HepG2 (cell line): ENCODE measurements around the gene RNPEPL1. TPM values are rescaled to one million over a fixed set of nuclear protein-coding genes. Genes with fewer than 3 reads are reported as not detected.

Experiments
- ATAC-seq: fragments of 200-7000 bp; cut with Tn5 transposase; 3 replicates; pipeline ENCODE4 v1.9.1; 2020; ENCODE audit warnings: mild to moderate bottlenecking, moderate library complexity
- BruUV-seq: library from RNA; stranded (reverse); fragments of 400-500 nt; replicated peaks from 2 replicates; lab custom pipeline; 2021; lab: Mats Ljungman, UMichigan
- CTCF ChIA-PET: fragments of 300-600 bp; formaldehyde crosslinking; extraction: SDS; loops from one replicate; lab custom pipeline; 2021; ENCODE audit warnings: low total read pairs, inconsistent platforms, low intra/inter-chr PET ratio; lab: Yijun Ruan, JAX
- POLR2A ChIA-PET: fragments of 350-600 bp; sonication (Branson Sonifier 250); formaldehyde crosslinking; loops from one replicate; lab custom pipeline; 2020; ENCODE audit warnings: antibody characterized with exemption, inconsistent platforms; lab: Yijun Ruan, JAX
- DNase-seq: peaks from one replicate; pipeline ENCODE4 v3.0.0-alpha.2; 2015; ENCODE audit warnings: low spot score
- FAIRE-seq: peaks from 3 replicates; lab custom pipeline; 2011; peaks lifted over from hg19 to GRCh38; lab: Jason Lieb, UNC
- H2AFZ ChIP-seq: one replicate; pipeline ENCODE4 v1.6.1; 2011; ENCODE audit warnings: low read length, inconsistent platforms
- H3K27ac ChIP-seq: fragments of 300-600 bp; 3 replicates; pipeline ENCODE4 v1.8.0; 2011; ENCODE audit warnings: mixed run types, mild to moderate bottlenecking, mixed read lengths, low read length, inconsistent platforms; ENCODE audit not compliant: insufficient read depth; ENCODE audit errors: extremely low read length
- H3K27me3 ChIP-seq, 2 experiments: fragments of 200-600 bp in 1 of 2; 2 replicates in 1 of 2; 3 replicates in 1 of 2; pipeline versions ENCODE4 v1.6.0 to v1.8.0; 2011; ENCODE audit warnings: low read length in 2 of 2, mild to moderate bottlenecking in 2 of 2, moderate library complexity in 2 of 2, inconsistent platforms in 1 of 2; ENCODE audit not compliant: insufficient read depth in 2 of 2, control insufficient read depth in 1 of 2
- H3K36me3 ChIP-seq, 2 experiments: fragments of 200-600 bp in 1 of 2; replicated peaks in 1 of 2; 2 replicates in 1 of 2; 3 replicates in 1 of 2; pipeline versions ENCODE4 v1.5.1 to v1.8.0; 2011; ENCODE audit warnings: low read length in 2 of 2, inconsistent platforms in 1 of 2; ENCODE audit not compliant: insufficient read depth in 2 of 2, control insufficient read depth in 1 of 2
- H3K4me1 ChIP-seq: 2 replicates; pipeline ENCODE4 v1.5.1; 2012; ENCODE audit warnings: low read length, inconsistent platforms; ENCODE audit not compliant: insufficient read depth
- H3K4me2 ChIP-seq: 2 replicates; pipeline ENCODE4 v1.6.0; 2011; ENCODE audit warnings: low read depth, low read length, inconsistent platforms
- H3K4me3 ChIP-seq, 3 experiments: fragments of 200-600 bp in 1 of 3; sonication (generic), shearing (Covaris generic) in 1 of 3; replicated peaks in 1 of 3; 2 replicates each; pipeline ENCODE4 v1.5.1; 2011 to 2016; ENCODE audit warnings: low read length in 3 of 3, inconsistent platforms in 2 of 3, low read depth in 2 of 3, mild to moderate bottlenecking in 2 of 3, control low read depth in 1 of 3, mixed read lengths in 1 of 3; ENCODE audit not compliant: insufficient read depth in 1 of 3
- H3K79me2 ChIP-seq: one replicate; pipeline ENCODE4 v1.6.1; 2011; ENCODE audit warnings: low read length, inconsistent platforms; ENCODE audit not compliant: insufficient read depth
- H3K9ac ChIP-seq: 2 replicates; pipeline ENCODE4 v1.6.0; 2011; ENCODE audit warnings: mild to moderate bottlenecking, low read depth, low read length, inconsistent platforms; ENCODE audit not compliant: insufficient read depth
- H3K9me3 ChIP-seq: 2 replicates; pipeline ENCODE4 v1.5.1; 2012; ENCODE audit warnings: mild to moderate bottlenecking, low read length
- H4K20me1 ChIP-seq: 2 replicates; pipeline ENCODE4 v1.6.0; 2011; ENCODE audit warnings: inconsistent platforms, mild to moderate bottlenecking, low read length, moderate library complexity; ENCODE audit not compliant: insufficient read depth
- AGO2 ChIP-seq: fragments of 200-400 bp; formaldehyde crosslinking; optimal IDR thresholded peaks from 2 replicates; pipeline ENCODE3; 2017; ENCODE audit warnings: mild to moderate bottlenecking, low read depth, low read length, moderate library complexity
- ZNF781 ChIP-seq: sonication (generic); formaldehyde crosslinking; IDR thresholded peaks from 2 replicates; pipeline ENCODE4 v1.5.1; 2020; ENCODE audit warnings: borderline replicate concordance, mild to moderate bottlenecking, missing genetic modification reagents; ENCODE audit errors: not compliant biosample characterization
- ZNF83 ChIP-seq: sonication (generic); formaldehyde crosslinking; IDR thresholded peaks from 2 replicates; pipeline ENCODE4 v1.4.0; 2020; ENCODE audit warnings: missing genetic modification reagents, mild to moderate bottlenecking, borderline replicate concordance
- WGBS: methylation state at CpG from one replicate; pipeline ENCODE4 v1.1.6; 2017; ENCODE audit warnings: low lambda C conversion rate; 5-methylcytosine and 5-hydroxymethylcytosine counted together
- in situ Hi-C: cut with HindIII; loops from 2 replicates; pipeline ENCODE4 v1.10.0; 2017; ENCODE audit warnings: low pct_unique_long_range_greater_than_20kb; ENCODE audit not compliant: extremely low pct_ligation_motif_present
- intact Hi-C: fragments of 100-400 bp; cut with micrococcal nuclease; formaldehyde crosslinking; loops from one replicate; pipeline ENCODE4 v1.10.0; 2022; ENCODE audit not compliant: unreplicated experiment
- polyA plus RNA-seq, 8 experiments: library from polyadenylated mRNA; depleted of rRNA in 3 of 8; stranded (reverse) in 7 of 8; unstranded in 1 of 8; fragments of >200 nt; fragmentation: Illumina TruSeq in 4 of 8; extraction: Trizol in 4 of 8; gene quantifications; 2 replicates each; pipeline versions ENCODE4 v1.2.1 to v1.2.3, GENCODE V29; 2011 to 2016; ENCODE audit warnings: low read depth in 4 of 8, missing spikeins in 1 of 8, mixed read lengths in 1 of 8; ENCODE audit not compliant: insufficient read depth in 1 of 8
- total RNA-seq, 5 experiments: library from RNA; depleted of rRNA; stranded (reverse); fragments of >200 nt; fragmentation: Illumina TruSeq; extraction: Trizol; gene quantifications; 2 replicates each; pipeline ENCODE4 v1.2.3, GENCODE V29; 2016; ENCODE audit warnings: low read depth in 1 of 5
- TF ChIP-seq, protein P1 (sequence below): sonication (generic); formaldehyde crosslinking; IDR thresholded peaks from 2 replicates; pipeline ENCODE4 v1.4.0; 2020; ENCODE audit warnings: mild to moderate bottlenecking, missing genetic modification reagents
- TF ChIP-seq, protein P2 (sequence below): sonication (generic); formaldehyde crosslinking; IDR thresholded peaks from 2 replicates; pipeline ENCODE4 v1.8.1; 2023; ENCODE audit warnings: mild to moderate bottlenecking, inconsistent platforms, moderate library complexity, missing genetic modification reagents, borderline replicate concordance
- TF ChIP-seq, protein P3 (sequence below): sonication (generic); formaldehyde crosslinking; IDR thresholded peaks from 2 replicates; pipeline ENCODE4 v1.5.1; 2020; ENCODE audit warnings: mild to moderate bottlenecking, missing genetic modification reagents, moderate library complexity

The RNPEPL1 gene
- total and polyA plus RNA-seq, 2 of the 13 experiments (the other 11 are each of a cell fraction or from before 2014, with no cell fraction given): 13.0 to 18.0 TPM

GRCh38 chr2:240523451-240524281 is 44.6 kb upstream of the RNPEPL1 start:
- CTCF ChIA-PET: no interaction called here
- POLR2A ChIA-PET: no interaction called here
- BruUV-seq: no TSS peak
- TF ChIP-seq ZNF83 (CRISPR knock-in tag) (no peak), AGO2 (peak; percentile 57), ZNF781 (CRISPR knock-in tag) (no peak)
- TF ChIP-seq, protein P1, sequence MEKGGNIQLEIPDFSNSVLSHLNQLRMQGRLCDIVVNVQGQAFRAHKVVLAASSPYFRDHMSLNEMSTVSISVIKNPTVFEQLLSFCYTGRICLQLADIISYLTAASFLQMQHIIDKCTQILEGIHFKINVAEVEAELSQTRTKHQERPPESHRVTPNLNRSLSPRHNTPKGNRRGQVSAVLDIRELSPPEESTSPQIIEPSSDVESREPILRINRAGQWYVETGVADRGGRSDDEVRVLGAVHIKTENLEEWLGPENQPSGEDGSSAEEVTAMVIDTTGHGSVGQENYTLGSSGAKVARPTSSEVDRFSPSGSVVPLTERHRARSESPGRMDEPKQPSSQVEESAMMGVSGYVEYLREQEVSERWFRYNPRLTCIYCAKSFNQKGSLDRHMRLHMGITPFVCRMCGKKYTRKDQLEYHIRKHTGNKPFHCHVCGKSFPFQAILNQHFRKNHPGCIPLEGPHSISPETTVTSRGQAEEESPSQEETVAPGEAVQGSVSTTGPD (CRISPR knock-in tag): no peak
- TF ChIP-seq, protein P2, sequence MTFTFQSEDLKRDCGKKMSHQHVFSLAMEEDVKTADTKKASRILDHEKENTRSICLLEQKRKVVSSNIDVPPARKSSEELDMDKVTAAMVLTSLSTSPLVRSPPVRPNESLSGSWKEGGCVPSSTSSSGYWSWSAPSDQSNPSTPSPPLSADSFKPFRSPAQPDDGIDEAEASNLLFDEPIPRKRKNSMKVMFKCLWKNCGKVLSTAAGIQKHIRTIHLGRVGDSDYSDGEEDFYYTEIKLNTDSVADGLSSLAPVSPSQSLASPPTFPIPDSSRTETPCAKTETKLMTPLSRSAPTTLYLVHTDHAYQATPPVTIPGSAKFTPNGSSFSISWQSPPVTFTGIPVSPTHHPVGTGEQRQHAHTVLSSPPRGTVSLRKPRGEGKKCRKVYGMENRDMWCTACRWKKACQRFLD (CRISPR knock-in tag): no peak
- TF ChIP-seq, protein P3, sequence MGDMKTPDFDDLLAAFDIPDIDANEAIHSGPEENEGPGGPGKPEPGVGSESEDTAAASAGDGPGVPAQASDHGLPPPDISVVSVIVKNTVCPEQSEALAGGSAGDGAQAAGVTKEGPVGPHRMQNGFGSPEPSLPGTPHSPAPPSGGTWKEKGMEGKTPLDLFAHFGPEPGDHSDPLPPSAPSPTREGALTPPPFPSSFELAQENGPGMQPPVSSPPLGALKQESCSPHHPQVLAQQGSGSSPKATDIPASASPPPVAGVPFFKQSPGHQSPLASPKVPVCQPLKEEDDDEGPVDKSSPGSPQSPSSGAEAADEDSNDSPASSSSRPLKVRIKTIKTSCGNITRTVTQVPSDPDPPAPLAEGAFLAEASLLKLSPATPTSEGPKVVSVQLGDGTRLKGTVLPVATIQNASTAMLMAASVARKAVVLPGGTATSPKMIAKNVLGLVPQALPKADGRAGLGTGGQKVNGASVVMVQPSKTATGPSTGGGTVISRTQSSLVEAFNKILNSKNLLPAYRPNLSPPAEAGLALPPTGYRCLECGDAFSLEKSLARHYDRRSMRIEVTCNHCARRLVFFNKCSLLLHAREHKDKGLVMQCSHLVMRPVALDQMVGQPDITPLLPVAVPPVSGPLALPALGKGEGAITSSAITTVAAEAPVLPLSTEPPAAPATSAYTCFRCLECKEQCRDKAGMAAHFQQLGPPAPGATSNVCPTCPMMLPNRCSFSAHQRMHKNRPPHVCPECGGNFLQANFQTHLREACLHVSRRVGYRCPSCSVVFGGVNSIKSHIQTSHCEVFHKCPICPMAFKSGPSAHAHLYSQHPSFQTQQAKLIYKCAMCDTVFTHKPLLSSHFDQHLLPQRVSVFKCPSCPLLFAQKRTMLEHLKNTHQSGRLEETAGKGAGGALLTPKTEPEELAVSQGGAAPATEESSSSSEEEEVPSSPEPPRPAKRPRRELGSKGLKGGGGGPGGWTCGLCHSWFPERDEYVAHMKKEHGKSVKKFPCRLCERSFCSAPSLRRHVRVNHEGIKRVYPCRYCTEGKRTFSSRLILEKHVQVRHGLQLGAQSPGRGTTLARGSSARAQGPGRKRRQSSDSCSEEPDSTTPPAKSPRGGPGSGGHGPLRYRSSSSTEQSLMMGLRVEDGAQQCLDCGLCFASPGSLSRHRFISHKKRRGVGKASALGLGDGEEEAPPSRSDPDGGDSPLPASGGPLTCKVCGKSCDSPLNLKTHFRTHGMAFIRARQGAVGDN (CRISPR knock-in tag): peak; percentile 14; the same call in 1 of the 2 replicates
- in situ Hi-C loops: loop anchor here (10.0 kb wide), 1 partner anchor 181 kb away; no protein-coding TSS in a partner anchor
- Histone ChIP-seq H2AFZ (no peak overlapping the region), H3K4me2 (no peak overlapping the region), H3K79me2 (no peaks in the 10 kb centered on the region), H3K4me3 (no peak overlapping the region), H3K27ac (no peak overlapping the region), H3K9me3 (peaks cover 18% of the 10 kb centered on the region), H3K27me3 (no peaks in the 10 kb centered on the region), H3K9ac (no peak overlapping the region), H4K20me1 (no peaks in the 10 kb centered on the region), H3K4me1 (no peaks in the 10 kb centered on the region), H3K36me3 (peaks cover 23 to 44% of the 10 kb centered on the region in 2 experiments)
- no peak for DNase-seq
- intact Hi-C loops: no loop called here
- 98% methylated on average over 25 of the region's 32 CpGs for WGBS
- FAIRE-seq: no peak
- ATAC-seq: no peak
